Activated naive CD8-positive, alpha-beta T cell treated with anti-CD3 and anti-CD28 coated beads, Interleukin-2, amount 50 U/mL, for 24 hours (primary cell): Measurements from ENCODE around the gene ATP9B.

Source experiments
- ATAC-seq: fragments of 150-1000 bp; cut with Tn5 transposase; one replicate; pipeline ENCODE4 v1.10.0; 2021
- DNase-seq: peaks from one replicate; pipeline ENCODE4 v3.0.0; 2021
- H3K27ac Mint-ChIP-seq: one replicate; pipeline ENCODE4 v1.8.0; 2021; ENCODE audit warnings: mild to moderate bottlenecking, mixed read lengths
- H3K27me3 Mint-ChIP-seq: one replicate; pipeline ENCODE4 v1.8.0; 2021; ENCODE audit warnings: mixed read lengths
- H3K36me3 Mint-ChIP-seq: one replicate; pipeline ENCODE4 v1.8.0; 2021; ENCODE audit warnings: low read depth, mixed read lengths
- H3K4me1 Mint-ChIP-seq: one replicate; pipeline ENCODE4 v1.8.0; 2021; ENCODE audit warnings: mixed read lengths
- H3K4me3 Mint-ChIP-seq: one replicate; pipeline ENCODE4 v1.8.0; 2021; ENCODE audit warnings: mild to moderate bottlenecking, moderate library complexity, mixed read lengths
- H3K9me3 Mint-ChIP-seq: one replicate; pipeline ENCODE4 v1.8.0; 2021; ENCODE audit warnings: mixed read lengths

The ATP9B gene

GRCh38 chr18:79329786-79330185 is 260.6 kb downstream of the ATP9B start:
- Mint-ChIP-seq H3K9me3 (peaks cover 3% of the 10 kb centered on the region), H3K27me3 (no peaks in the 10 kb centered on the region), H3K36me3 (peaks cover 11% of the 10 kb centered on the region), H3K27ac (no peak overlapping the region), H3K4me1 (peaks cover 10% of the 10 kb centered on the region), H3K4me3 (no peak overlapping the region)
- no peak for ATAC-seq
- DNase-seq: no peak

DNA sequence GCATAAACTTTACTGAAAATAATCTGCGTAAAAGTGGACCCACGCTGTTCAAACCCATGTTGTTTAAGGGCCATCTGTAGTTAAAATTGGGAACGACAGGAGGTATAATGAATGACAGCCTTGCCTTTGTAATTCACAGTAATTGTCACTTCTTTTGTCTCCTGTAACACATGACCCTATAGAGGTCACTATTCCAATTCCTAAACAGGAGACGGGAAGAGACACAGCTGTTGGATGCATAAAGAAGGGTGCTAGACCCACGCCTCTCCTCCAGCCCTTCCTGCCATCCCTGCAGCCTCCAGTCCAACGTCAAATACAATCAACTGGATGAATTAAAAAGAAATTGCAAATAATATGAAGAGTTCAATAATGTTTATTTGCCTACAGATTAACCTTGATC is 263.5 kb downstream of the ATP9B start:
- DNase-seq (no peak), ATAC-seq (no peak)
- Mint-ChIP-seq H3K4me1 (peaks cover 2% of the 10 kb centered on the region), H3K36me3 (peaks cover 8% of the 10 kb centered on the region), H3K27me3 (no peaks in the 10 kb centered on the region), H3K4me3 (no peak overlapping the region), H3K27ac (no peak overlapping the region), H3K9me3 (no peaks in the 10 kb centered on the region)

GRCh38 chr18:79333046-79333445 is 263.9 kb downstream of the ATP9B start:
- DNase-seq (no peak), ATAC-seq (no peak)
- Mint-ChIP-seq H3K27me3 (no peaks in the 10 kb centered on the region), H3K4me3 (no peak overlapping the region), H3K4me1 (peaks cover under 1% of the 10 kb centered on the region), H3K9me3 (no peaks in the 10 kb centered on the region), H3K27ac (no peak overlapping the region), H3K36me3 (peaks cover 10% of the 10 kb centered on the region)

GRCh38 chr18:79334496-79335233 is 265.5 kb downstream of the ATP9B start:
- no peak overlapping the region for H3K27ac Mint-ChIP-seq
- peaks cover 19% of the 10 kb centered on the region for H3K36me3 Mint-ChIP-seq

GRCh38 chr18:79335833-79336360 is 266.7 kb downstream of the ATP9B start:
- Mint-ChIP-seq H3K27ac (no peak overlapping the region), H3K27me3 (no peaks in the 10 kb centered on the region), H3K4me3 (no peak overlapping the region), H3K9me3 (peaks cover 6% of the 10 kb centered on the region), H3K36me3 (peaks cover 19% of the 10 kb centered on the region), H3K4me1 (no peaks in the 10 kb centered on the region)
- DNase-seq: no peak
- no peak for ATAC-seq

More at GRCh38 chr18:79334496-79335233, 265.5 kb downstream of the ATP9B start:
- Mint-ChIP-seq H3K9me3 (peaks cover 6% of the 10 kb centered on the region), H3K4me1 (no peaks in the 10 kb centered on the region), H3K27me3 (no peaks in the 10 kb centered on the region), H3K4me3 (no peak overlapping the region)
- no peak for DNase-seq
- ATAC-seq: no peak

- Mint-ChIP-seq H3K4me3 (no peak overlapping the region), H3K27ac (no peak overlapping the region), H3K9me3 (peaks cover 6% of the 10 kb centered on the region), H3K4me1 (no peaks in the 10 kb centered on the region), H3K36me3 (peaks cover 17% of the 10 kb centered on the region), H3K27me3 (no peaks in the 10 kb centered on the region)
- no peak for DNase-seq
- ATAC-seq: no peak
Measured at GRCh38 chr18:79336556-79337142, 267.5 kb downstream of the ATP9B start.

DNA sequence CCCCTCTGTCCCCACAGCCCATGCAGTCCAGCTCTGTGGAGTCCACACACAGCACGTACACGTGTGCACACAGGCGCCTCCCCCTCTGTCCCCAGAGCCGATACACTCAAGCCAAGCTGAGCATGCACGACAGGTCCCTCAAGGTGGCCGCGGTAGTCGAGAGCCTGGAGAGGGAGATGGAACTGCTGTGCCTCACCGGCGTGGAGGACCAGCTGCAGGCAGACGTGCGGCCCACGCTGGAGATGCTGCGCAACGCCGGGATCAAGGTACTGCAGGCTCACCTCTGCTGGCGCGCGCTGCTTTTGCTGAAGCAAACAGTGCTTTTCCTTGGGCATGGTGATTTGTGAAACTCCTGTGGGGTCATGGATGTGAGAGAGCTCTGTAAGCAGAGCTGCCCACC is 268.0 kb downstream of the ATP9B start:
- no peaks in the 10 kb centered on the region for H3K27me3 Mint-ChIP-seq
- no peak overlapping the region for H3K4me3 Mint-ChIP-seq
- ATAC-seq: no peak
- peaks cover 6% of the 10 kb centered on the region for H3K9me3 Mint-ChIP-seq
- no peak overlapping the region for H3K27ac Mint-ChIP-seq
- no peaks in the 10 kb centered on the region for H3K4me1 Mint-ChIP-seq
- peaks cover 17% of the 10 kb centered on the region for H3K36me3 Mint-ChIP-seq
- DNase-seq: no peak

- no peak for DNase-seq
- no peaks in the 10 kb centered on the region for H3K27me3 Mint-ChIP-seq
Measured at GRCh38 chr18:79337620-79338019, 268.4 kb downstream of the ATP9B start.

GRCh38 chr18:79339094-79339908 is 270.1 kb downstream of the ATP9B start:
- H3K4me3 Mint-ChIP-seq: no peak overlapping the region
- no peaks in the 10 kb centered on the region for H3K27me3 Mint-ChIP-seq
- no peak overlapping the region for H3K27ac Mint-ChIP-seq
- ATAC-seq: no peak
- H3K4me1 Mint-ChIP-seq: no peaks in the 10 kb centered on the region
- no peak for DNase-seq
- peaks cover 6% of the 10 kb centered on the region for H3K9me3 Mint-ChIP-seq
- peaks cover 20% of the 10 kb centered on the region for H3K36me3 Mint-ChIP-seq

More at GRCh38 chr18:79337620-79338019, 268.4 kb downstream of the ATP9B start:
- H3K36me3 Mint-ChIP-seq: peaks cover 17% of the 10 kb centered on the region
- no peak overlapping the region for H3K4me3 Mint-ChIP-seq
- H3K4me1 Mint-ChIP-seq: no peaks in the 10 kb centered on the region
- H3K9me3 Mint-ChIP-seq: peaks cover 6% of the 10 kb centered on the region
- no peak overlapping the region for H3K27ac Mint-ChIP-seq
- ATAC-seq: no peak

- H3K4me3 Mint-ChIP-seq: no peak overlapping the region
- no peak overlapping the region for H3K27ac Mint-ChIP-seq
- ATAC-seq: no peak
- H3K4me1 Mint-ChIP-seq: no peaks in the 10 kb centered on the region
- DNase-seq: no peak
- H3K27me3 Mint-ChIP-seq: no peaks in the 10 kb centered on the region
- peaks cover 33% of the 10 kb centered on the region for H3K36me3 Mint-ChIP-seq
- peaks cover 6% of the 10 kb centered on the region for H3K9me3 Mint-ChIP-seq
Measured at GRCh38 chr18:79343567-79344207, 274.5 kb downstream of the ATP9B start.

DNA sequence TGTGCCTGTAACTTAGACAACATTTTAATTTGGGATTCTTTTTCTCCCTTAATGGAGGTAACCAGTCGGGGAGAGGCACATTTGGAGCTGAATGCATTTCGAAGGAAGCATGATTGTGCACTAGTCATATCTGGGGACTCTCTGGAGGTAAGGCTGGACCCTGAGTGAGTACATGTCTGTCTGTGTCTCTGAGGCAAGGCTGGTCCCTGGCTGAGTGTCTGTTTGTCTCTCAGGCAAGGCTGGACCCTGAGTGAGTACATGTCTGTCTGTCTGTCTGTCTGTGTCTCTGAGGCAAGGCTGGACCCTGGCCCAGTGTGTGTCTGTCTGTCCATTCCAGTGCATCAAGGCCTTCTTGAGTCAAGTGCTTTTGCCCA is 275.0 kb downstream of the ATP9B start:
- H3K4me1 Mint-ChIP-seq: no peaks in the 10 kb centered on the region
- peaks cover 2% of the 10 kb centered on the region for H3K9me3 Mint-ChIP-seq
- H3K4me3 Mint-ChIP-seq: no peak overlapping the region
- H3K27me3 Mint-ChIP-seq: no peaks in the 10 kb centered on the region
- H3K36me3 Mint-ChIP-seq: peaks cover 28% of the 10 kb centered on the region
- no peak for ATAC-seq
- H3K27ac Mint-ChIP-seq: no peak overlapping the region
- no peak for DNase-seq

DNA sequence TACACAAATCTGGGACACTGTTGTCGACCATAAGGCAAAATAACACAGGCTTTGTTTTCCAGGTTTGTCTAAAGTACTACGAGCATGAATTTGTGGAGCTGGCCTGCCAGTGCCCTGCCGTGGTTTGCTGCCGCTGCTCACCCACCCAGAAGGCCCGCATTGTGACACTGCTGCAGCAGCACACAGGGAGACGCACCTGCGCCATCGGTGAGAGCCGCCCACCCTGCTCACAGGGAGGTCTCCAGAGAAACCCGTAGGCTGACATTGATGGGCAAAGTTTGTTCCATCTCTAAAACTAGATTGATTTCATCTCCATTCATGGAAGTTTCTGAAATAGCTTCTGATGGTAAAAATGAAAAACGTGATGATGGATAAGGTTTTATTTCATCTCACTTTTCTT is 276.2 kb downstream of the ATP9B start:
- Mint-ChIP-seq H3K9me3 (no peaks in the 10 kb centered on the region), H3K27me3 (no peaks in the 10 kb centered on the region), H3K36me3 (peaks cover 24% of the 10 kb centered on the region), H3K4me3 (no peak overlapping the region), H3K4me1 (no peaks in the 10 kb centered on the region), H3K27ac (no peak overlapping the region)
- ATAC-seq (no peak), DNase-seq (no peak)

DNA sequence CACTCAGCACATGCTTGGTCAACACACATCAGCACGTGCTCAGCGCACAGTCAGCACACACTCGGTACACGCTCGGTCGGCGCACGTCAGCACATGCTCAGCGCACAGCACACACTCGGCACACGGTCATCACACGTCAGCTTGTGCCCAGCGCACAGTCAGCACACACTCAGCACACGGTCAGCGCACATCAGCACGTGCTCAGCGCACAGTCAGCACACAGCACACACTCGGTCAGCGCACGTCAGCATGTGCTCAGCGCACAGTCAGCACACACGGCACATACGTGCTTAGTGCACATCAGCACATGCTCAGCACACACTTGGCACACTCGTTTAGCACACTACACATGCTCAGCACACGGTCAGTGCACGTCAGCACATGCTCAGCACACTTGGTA is 276.8 kb downstream of the ATP9B start:
- Mint-ChIP-seq H3K27ac (no peak overlapping the region), H3K9me3 (no peaks in the 10 kb centered on the region), H3K4me1 (no peaks in the 10 kb centered on the region), H3K36me3 (peaks cover 24% of the 10 kb centered on the region), H3K27me3 (no peaks in the 10 kb centered on the region), H3K4me3 (no peak overlapping the region)
- no peak for ATAC-seq
- DNase-seq: no peak

- Mint-ChIP-seq H3K4me3 (no peak overlapping the region), H3K9me3 (no peaks in the 10 kb centered on the region), H3K36me3 (peaks cover 24% of the 10 kb centered on the region), H3K27ac (no peak overlapping the region), H3K4me1 (no peaks in the 10 kb centered on the region), H3K27me3 (no peaks in the 10 kb centered on the region)
- DNase-seq: no peak
- ATAC-seq: no peak
Measured at GRCh38 chr18:79348066-79348465, 278.9 kb downstream of the ATP9B start.
